Sciatic nerve (tissue), 2 donors: ENCODE results near the gene TBCA. TPM values are rescaled to one million over a fixed set of nuclear protein-coding genes. Genes with fewer than 3 reads are reported as not detected.
A peak's percentile ranks its signal among the peaks of the same experiment; 100 is the strongest.

Source experiments
- ATAC-seq: fragments of 200-7000 bp; cut with Tn5 transposase; one replicate; pipeline ENCODE4 v1.9.1; 2020; ENCODE audit warnings: mild to moderate bottlenecking, moderate library complexity
- DNase-seq: peaks from one replicate; pipeline ENCODE4 v3.0.0-alpha.2; 2020; ENCODE audit warnings: low spot score
- intact Hi-C: fragments of 100-400 bp; cut with DNase I; formaldehyde crosslinking; loops from one replicate; pipeline ENCODE4 v1.14.2; 2022
- total RNA-seq: library from RNA; stranded (reverse); fragmentation: NEBNext Ultra II Directional; extraction: Animal tissue kit (Norgen Biotek cat#: 25700); gene quantifications from one replicate; pipeline ENCODE4 v1.2.1, GENCODE V29; 2021
- donor health status: DM: no; HTN: no; CAD: no.
- donor health status: DM: no; HTN: no; CAD: no.

The TBCA gene
- 127 TPM for total RNA-seq

GRCh38 chr5:77775790-77776553 lies at the start of gene TBCA:
Gene TBCA, minus strand, starts transcription at chr5:77776339. Its CDS starts 82 bp downstream, at chr5:77776257.
- intact Hi-C loops = no loop called here
- DNase-seq (peak; percentile 93), ATAC-seq (peak; percentile 99)

- DNase-seq (no peak), ATAC-seq (no peak)
- intact Hi-C loops = no loop called here
Measured at GRCh38 chr5:77824981-77825380, 48.8 kb upstream of the TBCA start.

GRCh38 chr5:77816686-77817085 lies 40.5 kb upstream of the TBCA start:
- DNase-seq (no peak), ATAC-seq (no peak)
- intact Hi-C loops = no loop called here

- intact Hi-C loops = no loop called here
- DNase-seq (no peak), ATAC-seq (no peak)
Measured at GRCh38 chr5:77812926-77813589, 36.9 kb upstream of the TBCA start.

DNA sequence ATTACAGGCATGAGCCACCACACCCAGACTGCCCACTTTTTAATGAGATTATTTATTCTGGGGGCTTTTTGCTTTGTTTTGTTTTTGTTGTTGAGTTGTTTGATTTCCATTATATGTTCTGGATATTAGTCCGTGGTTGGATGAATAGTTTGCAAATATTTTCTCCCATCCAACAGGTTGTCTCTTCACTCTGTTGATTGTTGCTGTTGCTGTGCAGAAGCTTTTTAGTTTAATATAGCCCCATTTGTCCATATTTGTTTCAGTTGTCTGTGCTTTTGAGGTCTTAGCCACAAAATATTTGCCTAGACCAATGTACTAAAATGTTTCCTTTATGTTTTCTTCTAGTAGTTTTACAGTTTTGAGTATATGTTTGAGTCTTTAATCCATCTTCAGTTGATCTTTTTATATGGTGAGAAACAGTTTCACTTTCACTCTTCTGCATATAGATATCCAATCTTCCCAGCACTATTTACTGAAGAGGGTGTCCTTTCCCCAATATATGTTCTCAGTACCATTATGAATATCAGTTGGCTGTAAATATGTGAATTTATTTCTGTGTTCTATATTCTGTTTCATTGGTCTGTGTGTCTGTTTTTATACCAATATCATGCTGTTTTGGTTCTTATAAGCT lies 30.2 kb upstream of the TBCA start:
- DNase-seq (no peak), ATAC-seq (no peak)
- intact Hi-C loops = no loop called here

- ATAC-seq (no peak), DNase-seq (no peak)
- intact Hi-C loops = no loop called here
Measured at GRCh38 chr5:77798456-77798855, 22.3 kb upstream of the TBCA start.

- ATAC-seq = no peak
- intact Hi-C loops = no loop called here
- no peak for DNase-seq
Measured at GRCh38 chr5:77797136-77797535, 21.0 kb upstream of the TBCA start.

DNA sequence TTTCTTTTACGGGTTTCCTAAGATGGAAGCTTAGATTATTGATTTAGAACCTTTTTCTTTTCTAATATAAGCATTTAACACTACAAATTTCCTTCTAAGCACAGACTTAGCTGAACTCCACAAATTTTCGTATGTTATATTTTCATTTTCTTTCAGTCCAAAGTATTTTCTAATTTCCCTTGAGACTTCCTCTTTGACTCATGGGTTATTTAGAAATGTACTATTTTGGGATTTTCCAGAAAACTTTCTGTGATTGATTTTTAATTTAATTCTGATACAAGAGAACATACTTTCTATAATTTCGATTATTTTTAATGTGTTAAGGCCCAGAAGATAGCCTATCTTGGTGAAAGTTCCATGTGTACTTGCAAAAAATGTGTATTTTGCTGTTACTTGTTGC lies 19.7 kb upstream of the TBCA start:
- ATAC-seq = no peak
- DNase-seq = no peak
- intact Hi-C loops = no loop called here

DNA sequence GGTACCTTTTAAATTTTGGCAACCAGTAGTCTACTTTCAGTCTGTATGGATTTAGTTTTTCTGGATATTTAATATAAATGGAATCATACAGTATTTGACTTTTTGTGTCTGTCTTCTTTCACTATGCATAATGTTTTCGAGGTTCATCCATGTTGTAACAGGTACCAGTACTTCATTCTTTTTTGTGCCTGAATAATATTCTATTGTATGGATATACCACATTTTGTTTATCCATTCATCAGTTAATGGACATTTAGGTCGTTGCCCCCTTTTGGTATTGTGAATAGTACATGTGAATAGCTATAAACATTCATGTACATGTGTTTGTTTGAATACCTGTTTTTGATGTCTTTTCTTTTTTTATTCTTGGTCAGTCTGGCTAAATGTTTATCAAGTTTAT lies 19.1 kb upstream of the TBCA start:
- intact Hi-C loops = no loop called here
- DNase-seq = no peak

DNA sequence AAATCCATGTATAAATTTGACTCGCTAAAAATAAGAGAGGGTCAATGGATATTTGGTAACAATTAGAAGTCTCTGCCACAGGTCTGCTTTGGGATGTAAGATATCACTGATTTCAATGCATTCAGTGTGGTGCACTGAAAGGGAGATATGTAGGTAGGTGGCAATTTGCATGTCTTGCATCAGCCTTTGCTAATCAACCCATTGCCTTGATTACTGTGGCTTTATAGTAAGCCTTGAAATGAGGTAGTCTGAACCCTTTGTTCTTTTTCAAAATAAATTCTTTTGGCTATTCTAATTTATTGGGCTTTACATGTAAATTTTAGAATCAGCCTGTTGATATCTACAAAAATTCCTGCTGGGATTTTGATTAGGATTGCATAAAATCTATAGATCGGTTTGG lies 15.8 kb upstream of the TBCA start:
- intact Hi-C loops = no loop called here
- ATAC-seq (no peak), DNase-seq (no peak)

More for the DNA sequence above, 19.1 kb upstream of the TBCA start:
- ATAC-seq = no peak

DNA sequence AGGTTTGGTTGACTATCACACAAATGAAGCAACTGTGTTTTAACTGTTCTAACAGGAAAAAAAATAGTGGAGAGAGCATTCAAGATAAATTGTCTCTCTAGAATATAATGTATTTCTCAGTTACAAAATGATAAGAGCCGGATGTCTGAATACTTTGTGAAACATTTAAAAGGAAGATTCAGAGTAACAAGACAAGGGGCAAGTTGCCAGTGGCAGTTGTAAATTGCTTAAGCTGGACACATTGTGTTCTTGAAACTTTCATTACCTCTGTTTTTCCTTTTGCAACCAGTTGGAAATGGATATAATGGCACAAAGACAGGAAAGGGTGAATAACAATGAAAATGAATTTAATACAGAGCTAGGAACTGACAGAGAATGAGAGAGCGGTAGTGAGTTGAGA lies 15.2 kb upstream of the TBCA start:
- intact Hi-C loops = no loop called here
- DNase-seq = no peak
- ATAC-seq = no peak

DNA sequence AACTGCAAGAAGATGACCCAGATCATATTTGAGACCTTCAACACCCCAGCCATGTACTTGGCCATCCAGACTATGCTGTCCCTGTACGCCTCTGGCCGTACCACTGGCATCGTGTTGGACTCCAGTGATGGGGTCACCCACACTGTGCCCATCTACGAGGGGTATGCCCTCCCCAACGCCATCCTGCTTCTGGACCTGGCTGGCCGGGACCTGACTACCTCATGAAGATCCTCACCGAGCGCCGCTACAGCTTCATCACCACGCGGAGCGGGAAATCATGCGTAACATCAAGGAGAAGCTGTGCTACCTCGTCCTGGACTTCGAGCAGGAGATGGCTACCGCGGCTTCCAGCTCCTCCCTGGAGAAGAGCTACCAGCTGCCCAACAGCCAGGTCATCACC lies 9.1 kb upstream of the TBCA start:
- intact Hi-C loops = no loop called here
- no peak for ATAC-seq
- DNase-seq = no peak

GRCh38 chr5:77784735-77785134 lies 8.6 kb upstream of the TBCA start:
- no peak for ATAC-seq
- intact Hi-C loops = no loop called here
- DNase-seq = no peak

DNA sequence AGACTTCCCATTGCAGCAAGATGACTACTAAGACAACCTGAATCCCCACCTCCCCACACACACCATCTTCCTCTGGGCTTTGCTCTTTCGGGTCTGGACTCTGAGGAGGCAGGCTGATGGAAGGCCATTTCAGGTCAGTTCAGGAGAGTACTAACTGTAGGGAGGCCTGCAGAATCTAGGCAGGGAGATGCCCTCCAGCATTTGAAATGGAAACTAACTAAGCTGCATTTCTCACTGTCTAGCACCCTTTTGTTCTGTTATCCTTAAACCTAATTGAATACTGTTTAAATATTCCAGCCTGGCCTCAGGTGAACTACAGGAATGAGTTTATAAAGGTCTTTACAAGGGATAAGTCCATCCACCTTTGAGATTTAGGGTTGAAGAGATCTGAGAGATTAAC lies 4.9 kb upstream of the TBCA start:
- intact Hi-C loops = no loop called here
- ATAC-seq (no peak), DNase-seq (no peak)

DNA sequence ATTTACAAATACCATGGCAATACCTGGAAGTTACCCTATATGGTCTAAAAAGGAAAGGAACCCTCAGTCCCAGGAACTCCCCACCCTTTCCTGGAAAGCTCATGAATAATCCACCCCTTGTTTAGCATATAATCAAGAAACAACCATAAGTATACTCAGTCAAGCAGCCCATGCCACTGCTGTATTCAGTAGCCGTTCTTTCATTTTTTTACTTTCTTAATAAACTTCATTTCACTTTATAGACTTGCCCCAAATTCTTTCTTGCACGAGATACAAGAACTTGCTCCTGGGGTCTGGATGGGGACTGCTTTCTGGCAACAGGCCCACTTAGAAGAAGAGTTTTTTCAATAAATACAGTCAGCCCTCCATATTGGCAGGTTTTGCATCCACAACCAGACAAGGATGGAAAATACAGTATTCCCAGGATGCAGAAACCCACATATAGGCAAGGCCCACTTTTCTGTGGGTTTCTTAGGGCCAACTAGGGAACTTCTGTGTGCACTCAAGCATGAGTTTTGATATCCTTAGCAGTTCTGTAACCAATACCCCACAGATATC lies 2.8 kb upstream of the TBCA start:
- DNase-seq (no peak), ATAC-seq (no peak)
- intact Hi-C loops = no loop called here

DNA sequence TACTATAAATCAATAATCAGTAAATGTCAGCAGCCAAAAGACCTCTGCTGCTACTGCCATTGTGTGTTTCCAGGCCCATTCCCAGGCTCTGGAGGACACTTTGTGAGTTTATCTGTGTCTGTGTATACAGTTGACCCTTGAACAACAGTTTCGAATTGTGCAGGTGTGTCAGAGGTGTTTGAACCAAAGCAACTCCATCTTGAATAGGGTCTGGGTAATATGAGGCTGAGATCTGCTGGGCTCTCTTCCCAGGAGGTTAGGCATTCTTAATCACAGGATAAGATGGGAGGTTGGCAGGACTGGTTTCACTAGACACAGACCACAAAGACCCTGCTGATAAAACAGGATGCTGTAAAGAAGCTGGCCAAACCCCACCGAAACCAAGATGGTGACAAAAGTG lies 2.3 kb upstream of the TBCA start:
- ATAC-seq = no peak
- intact Hi-C loops = no loop called here
- DNase-seq = no peak

GRCh38 chr5:77777911-77778310 lies 1.8 kb upstream of the TBCA start:
- intact Hi-C loops = no loop called here
- DNase-seq (no peak), ATAC-seq (no peak)

DNA sequence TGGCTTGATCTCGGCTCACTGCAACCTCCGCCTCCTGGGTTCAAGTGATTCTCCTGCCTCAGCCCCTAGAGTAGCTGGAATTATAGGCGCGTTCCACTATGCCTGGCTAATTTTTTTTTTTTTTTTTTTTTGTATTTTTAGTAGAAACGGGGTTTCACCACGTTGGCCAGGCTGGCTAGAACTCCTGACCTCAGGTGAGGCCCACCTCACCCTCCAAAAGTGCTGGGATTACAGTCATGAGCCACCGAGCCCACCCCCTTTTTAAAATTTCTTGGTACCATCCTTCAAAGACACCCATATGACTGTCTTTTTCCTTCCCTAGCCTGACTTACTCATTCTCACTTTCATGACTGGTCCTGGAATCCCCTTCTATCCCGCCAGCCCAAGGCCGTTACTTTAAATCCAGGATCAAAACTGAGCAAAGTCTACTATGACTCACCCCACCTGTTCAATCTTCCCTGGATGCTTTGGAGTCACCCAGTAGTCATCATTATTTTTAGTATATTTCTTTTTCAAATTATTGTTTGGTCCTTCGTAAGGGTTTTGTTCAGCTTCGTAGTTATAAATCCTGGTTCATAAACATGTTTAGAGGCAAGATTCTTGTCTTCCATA lies 1.2 kb upstream of the TBCA start:
- intact Hi-C loops = no loop called here
- no peak for DNase-seq

DNA sequence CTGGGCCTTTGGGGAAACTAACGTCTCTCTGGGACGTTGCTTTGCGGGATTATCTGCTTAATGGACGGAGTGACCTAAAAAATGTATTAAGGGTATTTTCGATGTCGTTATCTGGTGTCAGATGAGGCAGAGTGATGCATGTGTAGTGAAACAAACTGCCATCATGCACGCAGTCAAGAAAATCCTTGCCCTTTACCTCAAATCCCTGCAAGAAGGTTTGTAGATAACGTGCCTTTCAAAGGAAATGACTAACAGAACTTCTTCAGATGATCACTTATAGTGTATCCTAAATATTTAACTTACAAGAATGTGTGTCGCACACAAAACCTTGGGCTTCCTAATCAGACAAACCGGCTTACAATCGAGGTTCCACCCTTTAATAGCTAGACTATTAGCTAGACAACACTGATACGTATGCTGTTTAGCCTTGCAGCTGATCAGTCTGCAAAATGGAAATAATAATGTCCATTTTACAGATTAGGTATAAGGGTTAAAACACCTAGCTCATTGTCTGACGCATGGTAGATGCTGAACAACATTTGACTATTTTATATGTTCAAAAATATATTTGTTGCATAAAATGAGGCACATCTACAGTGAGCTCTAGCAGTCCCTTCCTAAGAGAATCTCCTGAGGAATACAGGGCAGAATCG lies 541 bp upstream of the TBCA start:
- ATAC-seq (no peak), DNase-seq (no peak)
- intact Hi-C loops = no loop called here

More for the DNA sequence above, 1.2 kb upstream of the TBCA start:
- no peak for ATAC-seq
